HG03457 (cell line): ENCODE data around the gene OR5K1.
A peak's percentile ranks its signal among the peaks of the same experiment; 100 is the strongest.

Source experiments
- ATAC-seq: cut with Tn5 transposase; IDR thresholded peaks from one replicate; pipeline ENCODE4 v1.9.1; 2021; ENCODE audit warnings: moderate number of reproducible peaks; ENCODE audit not compliant: unreplicated experiment

The OR5K1 gene

GRCh38 chr3:98513736-98514135 lies 50.7 kb downstream of the OR5K1 start:
- ATAC-seq: no peak

- no peak for ATAC-seq
Observed at GRCh38 chr3:98514948-98515347, 51.9 kb downstream of the OR5K1 start.

- no peak for ATAC-seq
Observed at GRCh38 chr3:98518816-98519215, 55.8 kb downstream of the OR5K1 start.

- no peak for ATAC-seq
Observed at GRCh38 chr3:98519351-98519750, 56.4 kb downstream of the OR5K1 start.

DNA sequence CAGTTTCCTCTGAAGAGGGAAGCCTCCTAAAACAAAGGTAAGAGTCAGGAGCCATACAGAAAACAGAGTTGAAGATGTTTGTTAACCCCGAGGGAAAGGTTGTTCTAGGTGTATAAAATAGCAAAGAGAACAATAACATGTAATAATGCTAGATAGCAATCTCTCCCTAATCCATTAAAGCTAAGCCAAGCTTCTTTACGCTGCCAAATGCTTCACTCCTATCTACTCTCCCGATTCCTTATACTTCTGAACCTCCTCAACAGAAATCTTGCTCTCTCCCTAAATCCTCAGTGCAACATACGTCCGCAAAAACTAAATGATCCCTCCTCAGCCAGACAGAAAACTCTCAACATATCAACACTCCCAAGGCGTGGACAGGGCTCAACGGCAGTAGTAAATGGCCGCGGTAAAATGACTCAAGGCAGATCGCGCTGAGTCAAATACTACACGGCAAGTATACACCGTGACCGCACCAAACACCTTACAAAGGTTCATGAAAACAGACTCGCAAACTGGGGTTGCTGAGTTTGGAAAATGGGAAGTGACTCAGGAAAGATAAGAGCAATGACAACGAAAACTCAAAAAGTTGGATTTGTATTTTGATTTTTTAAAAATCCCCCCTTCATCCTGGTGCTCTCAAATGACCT lies 59.0 kb downstream of the OR5K1 start:
- ATAC-seq: peak; percentile 30
